ENCODE results near the gene DGKD.

GRCh38 chr2:233413046-233413445 lies 58.8 kb downstream of the DGKD start:
- TF ChIP-seq CTCF (IDR thresholded peaks at IDR 0.05), result no peak
- TF ChIP-seq POLR2AphosphoS5 (IDR thresholded peaks at IDR 0.05), result no peak
